GM21619 (cell line): ENCODE results near the gene MEF2C.

Source experiments
- ATAC-seq: cut with Tn5 transposase; IDR thresholded peaks from one replicate; pipeline ENCODE4 v1.9.1; 2021; ENCODE audit not compliant: unreplicated experiment

The MEF2C gene

DNA sequence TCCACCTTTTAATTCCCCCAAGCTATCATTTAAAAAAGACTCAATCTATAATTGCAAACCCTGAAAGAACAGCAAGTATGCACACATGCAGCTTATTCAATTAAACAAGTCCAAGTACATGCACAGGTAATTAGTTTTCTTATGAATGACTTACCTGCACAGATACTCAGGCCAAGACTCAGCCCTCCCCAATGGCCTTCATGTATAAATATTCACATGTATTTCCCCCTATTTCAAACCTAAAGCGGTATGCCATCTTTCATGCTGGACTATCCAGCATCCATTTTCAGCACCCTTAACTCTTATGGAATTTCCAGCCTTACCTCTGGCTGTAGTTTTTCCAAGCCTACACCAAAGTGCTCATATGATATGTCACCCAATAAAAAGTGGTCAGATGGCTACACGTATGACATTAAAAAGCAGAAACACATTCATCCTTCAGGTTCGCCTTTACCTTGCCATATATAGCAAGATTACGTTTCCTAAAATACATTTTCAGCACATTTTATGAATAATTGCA is 205.5 kb downstream of the MEF2C start:
- ATAC-seq: no peak

GRCh38 chr5:88676637-88677375 is 206.2 kb downstream of the MEF2C start:
- no peak for ATAC-seq

GRCh38 chr5:88675708-88676636 is 207.0 kb downstream of the MEF2C start:
- ATAC-seq: peak; percentile 39

DNA sequence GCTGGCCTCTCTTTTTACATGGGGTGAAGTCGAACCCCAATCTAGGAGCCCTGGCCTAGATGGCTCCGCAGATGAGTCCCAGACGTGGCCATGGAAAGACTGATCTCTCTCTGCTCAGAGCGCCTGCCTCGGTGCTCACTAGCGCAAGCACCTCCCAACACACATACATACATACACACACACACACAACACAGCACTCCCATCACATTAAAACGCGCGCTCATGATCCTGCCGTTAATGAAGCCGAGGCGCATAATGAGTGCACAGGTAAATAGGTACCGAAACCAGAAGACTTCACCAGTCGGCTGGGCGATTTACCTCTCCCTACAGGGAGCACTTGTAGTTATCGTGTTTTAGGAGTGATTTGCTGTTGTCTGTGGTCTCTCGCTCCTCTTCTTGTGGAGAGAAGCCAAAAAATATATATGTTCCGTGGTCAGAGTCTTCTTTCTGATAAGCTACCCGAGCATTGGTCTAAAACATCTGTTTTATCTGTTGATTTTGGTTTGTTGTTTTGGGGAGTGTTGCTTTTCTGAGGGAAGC is 207.7 kb downstream of the MEF2C start:
- ATAC-seq: peak; percentile 12

DNA sequence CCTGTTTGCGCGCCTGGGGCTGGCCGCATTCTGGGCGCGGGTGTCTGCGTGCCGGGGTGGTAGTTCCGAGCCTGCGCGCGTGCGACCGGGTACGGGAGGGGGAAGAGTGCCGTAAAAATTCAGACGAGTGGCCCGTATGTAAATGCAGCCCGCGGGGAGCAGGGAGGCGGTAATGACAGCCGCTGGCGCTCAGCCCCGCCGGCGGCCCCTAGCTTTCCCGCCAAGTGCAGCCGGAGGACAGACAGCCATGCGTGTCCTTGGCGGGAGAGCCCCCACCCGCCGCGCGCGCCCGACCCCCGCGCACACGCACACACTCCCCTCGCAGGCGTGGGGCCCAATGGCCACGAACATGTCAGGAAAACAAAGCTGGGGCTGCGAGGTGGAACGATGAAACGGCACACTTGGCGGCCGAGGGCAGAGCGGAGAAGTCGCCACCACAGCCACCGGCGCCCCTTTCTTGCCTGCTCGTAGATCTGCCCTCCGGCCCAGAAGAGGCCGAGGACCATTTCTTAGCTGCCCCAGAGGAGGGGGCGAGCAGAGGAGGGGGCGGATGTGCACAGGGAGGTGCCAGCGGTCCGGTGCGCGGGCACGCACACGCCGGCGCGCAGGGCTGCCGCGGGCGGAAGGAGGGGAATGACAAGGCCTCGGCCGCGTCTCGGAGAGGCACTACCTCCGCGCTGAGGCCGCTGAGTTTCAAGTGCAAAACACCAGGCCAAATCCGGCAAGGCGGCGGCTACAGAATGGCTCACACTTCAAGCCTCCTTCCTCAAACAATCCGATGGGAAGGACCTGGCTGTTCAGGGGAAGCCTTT is 208.4 kb downstream of the MEF2C start:
- ATAC-seq: peak; percentile 70

GRCh38 chr5:88673253-88674105 is 209.5 kb downstream of the MEF2C start:
- ATAC-seq: no peak

GRCh38 chr5:88672644-88673252 is 210.2 kb downstream of the MEF2C start:
- ATAC-seq: no peak

GRCh38 chr5:88671505-88672499 is 211.2 kb downstream of the MEF2C start:
- no peak for ATAC-seq

DNA sequence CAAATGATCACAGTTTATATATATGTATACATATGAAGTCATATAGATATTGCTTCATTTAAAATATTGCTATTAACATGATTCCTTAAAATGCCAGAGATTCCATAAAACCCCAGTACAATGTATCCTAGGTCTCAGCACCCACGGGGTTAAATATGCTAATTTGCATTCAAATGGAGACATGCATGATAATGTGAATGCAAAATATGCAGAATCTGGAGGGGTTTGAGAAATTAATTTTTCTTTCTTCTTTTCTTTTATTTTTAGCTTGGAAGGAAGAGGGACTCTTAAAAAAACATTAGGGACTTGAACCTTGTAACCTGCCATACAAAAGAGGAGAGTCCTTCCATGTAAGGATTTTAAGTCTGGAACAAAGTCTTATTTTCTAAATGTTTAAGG is 211.9 kb downstream of the MEF2C start:
- no peak for ATAC-seq

DNA sequence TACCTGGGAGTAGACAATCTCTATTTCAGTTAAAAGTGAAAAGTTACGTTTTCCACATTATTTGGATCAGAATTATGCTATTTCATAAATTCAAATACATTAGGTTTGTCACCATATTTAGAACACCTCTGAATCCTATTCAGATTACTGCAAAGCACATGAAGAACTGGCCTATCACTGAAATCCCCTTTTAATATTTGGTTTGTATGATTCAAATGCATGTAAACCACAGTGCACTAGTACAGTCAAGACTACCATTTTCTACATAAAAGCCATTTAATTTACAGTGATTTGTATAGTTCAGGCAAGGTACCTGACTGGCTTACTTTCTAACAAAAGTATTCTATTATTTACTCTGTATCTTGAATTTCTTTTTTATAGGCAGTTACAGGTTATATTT is 212.5 kb downstream of the MEF2C start:
- ATAC-seq: no peak

- no peak for ATAC-seq
Measured at GRCh38 chr5:88669371-88670050, 213.5 kb downstream of the MEF2C start.

DNA sequence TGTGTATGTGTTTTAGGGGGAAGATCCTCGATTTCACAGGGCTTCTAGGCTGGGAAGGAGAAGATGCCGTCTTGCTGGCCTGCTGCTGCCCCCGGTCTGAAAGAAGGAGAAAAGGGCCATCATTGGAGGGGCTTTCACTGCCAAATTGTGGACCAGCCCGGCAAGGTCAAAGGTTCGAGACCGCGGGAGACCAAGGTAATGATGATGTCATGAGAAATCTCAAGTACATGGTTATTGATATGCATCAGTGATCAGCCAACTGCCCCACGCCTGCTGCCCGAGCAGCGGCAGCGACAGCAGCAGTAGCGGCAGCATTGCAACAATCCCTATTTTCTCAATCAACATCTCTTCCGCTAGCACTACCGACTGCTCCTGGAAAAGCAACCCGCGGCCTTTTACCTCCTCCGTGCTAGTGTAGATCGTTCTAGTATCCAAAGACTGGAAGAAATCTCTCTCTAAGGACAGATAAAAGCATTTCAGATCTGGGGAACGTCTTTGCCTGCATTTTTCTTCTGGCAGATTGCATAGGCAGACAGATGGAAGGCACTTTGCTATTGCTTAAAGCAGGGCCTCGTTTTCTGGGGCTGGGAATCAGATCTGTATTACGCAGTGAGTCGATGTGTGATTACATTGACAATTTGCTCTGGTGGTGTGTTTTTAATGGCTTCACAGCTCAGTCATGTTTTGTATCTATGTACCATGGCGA is 215.3 kb downstream of the MEF2C start:
- peak; percentile 8 for ATAC-seq
